Glutamatergic neuron (in vitro differentiated cells): ENCODE measurements around the gene CDT1. TPM values are rescaled to one million over a fixed set of nuclear protein-coding genes. Genes with fewer than 3 reads are reported as not detected.

ENCODE experiments used
- DNase-seq: peaks from one replicate; pipeline ENCODE4 v3.0.0; 2022
- H3K27ac Mint-ChIP-seq: one replicate; pipeline ENCODE4 v1.8.0; 2020; ENCODE audit warnings: mild to moderate bottlenecking, mixed read lengths, inconsistent platforms; ENCODE audit not compliant: unreplicated experiment
- H3K27me3 Mint-ChIP-seq: one replicate; pipeline ENCODE4 v1.8.0; 2020; ENCODE audit warnings: mild to moderate bottlenecking, moderate library complexity, mixed read lengths, inconsistent platforms; ENCODE audit not compliant: unreplicated experiment
- H3K36me3 Mint-ChIP-seq: one replicate; pipeline ENCODE4 v1.8.0; 2020; ENCODE audit warnings: mild to moderate bottlenecking, mixed read lengths, inconsistent platforms; ENCODE audit not compliant: unreplicated experiment
- H3K4me1 Mint-ChIP-seq: one replicate; pipeline ENCODE4 v1.8.0; 2020; ENCODE audit warnings: mild to moderate bottlenecking, low read depth, mixed read lengths, inconsistent platforms; ENCODE audit not compliant: unreplicated experiment
- H3K4me3 Mint-ChIP-seq: one replicate; pipeline ENCODE4 v1.8.0; 2020; ENCODE audit warnings: mild to moderate bottlenecking, mixed read lengths, inconsistent platforms; ENCODE audit not compliant: unreplicated experiment
- H3K9me3 Mint-ChIP-seq: one replicate; pipeline ENCODE4 v1.8.0; 2020; ENCODE audit warnings: mild to moderate bottlenecking, moderate library complexity, mixed read lengths, inconsistent platforms; ENCODE audit not compliant: unreplicated experiment
- total RNA-seq: library from RNA; stranded (reverse); fragmentation: NEBNext Ultra II Directional; extraction: Animal tissue kit (Norgen Biotek cat#: 25700); gene quantifications from one replicate; pipeline ENCODE4 v1.2.1, GENCODE V29; 2021; ENCODE audit not compliant: unreplicated experiment
- TF ChIP-seq, protein P1 (sequence below): fragments of 200-600 bp; sonication (generic); IDR thresholded peaks from one replicate; pipeline ENCODE4 v1.5.0; 2021; ENCODE audit not compliant: partially characterized antibody, unreplicated experiment

Gene CDT1
- total RNA-seq, 1 donor from 2014 or later = 5.6 TPM

DNA sequence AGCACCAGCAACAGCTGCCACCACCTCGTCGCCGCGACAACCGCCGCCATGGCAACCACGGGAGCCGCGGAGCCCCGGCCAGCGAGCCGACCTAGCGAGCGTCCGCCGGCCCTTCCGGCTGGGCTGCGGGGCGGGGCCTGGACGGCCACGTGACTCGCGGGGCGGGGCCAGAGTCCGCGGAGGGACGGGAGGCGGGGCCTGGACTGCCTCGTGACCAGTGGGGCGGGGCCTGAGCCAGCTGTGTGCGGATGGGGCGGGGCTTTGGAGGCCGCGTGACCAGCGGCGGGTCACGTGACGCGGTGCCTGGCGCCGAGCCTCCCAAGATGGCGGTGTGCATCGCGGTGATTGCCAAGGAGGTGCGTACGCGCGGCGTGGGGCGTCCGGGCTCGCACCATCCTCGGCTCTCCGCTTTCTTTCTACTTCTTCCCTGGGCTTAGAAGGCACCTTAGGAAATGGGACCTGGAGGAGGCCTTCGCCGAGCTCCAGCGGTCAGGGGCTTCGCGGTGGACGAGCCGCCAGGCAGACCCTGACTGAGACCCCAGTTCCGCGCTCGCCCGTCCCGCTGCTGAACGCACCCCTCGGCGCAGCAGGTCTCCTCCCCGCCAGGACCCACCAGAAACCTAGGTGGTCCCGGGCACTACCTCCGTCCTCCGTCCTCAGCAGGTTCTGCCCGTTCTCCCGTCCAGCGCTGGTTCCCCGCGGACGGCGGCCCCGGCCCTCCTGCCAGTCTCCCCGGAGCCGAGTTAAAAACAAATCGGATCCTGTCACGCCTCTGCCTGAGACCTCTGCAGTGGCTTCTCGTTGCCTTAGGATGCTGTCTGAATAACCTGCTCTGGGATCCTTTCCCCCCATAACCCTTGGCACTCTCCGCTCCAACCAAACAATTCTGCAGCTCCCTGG, 53.5 kb downstream of the CDT1 start, which contains the start of the genes GALNS and TRAPPC2L:
Gene GALNS (minus strand): TSS at position 120 of the 900 bp plus-strand sequence. CDS start 70 bp downstream, at position 50.
Gene TRAPPC2L (plus strand): TSS at position 300 of the 900 bp plus-strand sequence. CDS start 24 bp downstream, at position 324.
- peaks cover 6% of the 10 kb centered on the region for H3K27me3 Mint-ChIP-seq
- H3K27ac Mint-ChIP-seq = peak within 1 kb of the TSS; percentile 87
- TF ChIP-seq, protein P1, sequence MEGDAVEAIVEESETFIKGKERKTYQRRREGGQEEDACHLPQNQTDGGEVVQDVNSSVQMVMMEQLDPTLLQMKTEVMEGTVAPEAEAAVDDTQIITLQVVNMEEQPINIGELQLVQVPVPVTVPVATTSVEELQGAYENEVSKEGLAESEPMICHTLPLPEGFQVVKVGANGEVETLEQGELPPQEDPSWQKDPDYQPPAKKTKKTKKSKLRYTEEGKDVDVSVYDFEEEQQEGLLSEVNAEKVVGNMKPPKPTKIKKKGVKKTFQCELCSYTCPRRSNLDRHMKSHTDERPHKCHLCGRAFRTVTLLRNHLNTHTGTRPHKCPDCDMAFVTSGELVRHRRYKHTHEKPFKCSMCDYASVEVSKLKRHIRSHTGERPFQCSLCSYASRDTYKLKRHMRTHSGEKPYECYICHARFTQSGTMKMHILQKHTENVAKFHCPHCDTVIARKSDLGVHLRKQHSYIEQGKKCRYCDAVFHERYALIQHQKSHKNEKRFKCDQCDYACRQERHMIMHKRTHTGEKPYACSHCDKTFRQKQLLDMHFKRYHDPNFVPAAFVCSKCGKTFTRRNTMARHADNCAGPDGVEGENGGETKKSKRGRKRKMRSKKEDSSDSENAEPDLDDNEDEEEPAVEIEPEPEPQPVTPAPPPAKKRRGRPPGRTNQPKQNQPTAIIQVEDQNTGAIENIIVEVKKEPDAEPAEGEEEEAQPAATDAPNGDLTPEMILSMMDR = no peak
- peaks cover 6% of the 10 kb centered on the region for H3K36me3 Mint-ChIP-seq
- DNase-seq = peak; percentile 100
- H3K9me3 Mint-ChIP-seq = peaks cover 17% of the 10 kb centered on the region
- peaks cover 6% of the 10 kb centered on the region for H3K4me1 Mint-ChIP-seq
- peak within 1 kb of the TSS; percentile 96 for H3K4me3 Mint-ChIP-seq

DNA sequence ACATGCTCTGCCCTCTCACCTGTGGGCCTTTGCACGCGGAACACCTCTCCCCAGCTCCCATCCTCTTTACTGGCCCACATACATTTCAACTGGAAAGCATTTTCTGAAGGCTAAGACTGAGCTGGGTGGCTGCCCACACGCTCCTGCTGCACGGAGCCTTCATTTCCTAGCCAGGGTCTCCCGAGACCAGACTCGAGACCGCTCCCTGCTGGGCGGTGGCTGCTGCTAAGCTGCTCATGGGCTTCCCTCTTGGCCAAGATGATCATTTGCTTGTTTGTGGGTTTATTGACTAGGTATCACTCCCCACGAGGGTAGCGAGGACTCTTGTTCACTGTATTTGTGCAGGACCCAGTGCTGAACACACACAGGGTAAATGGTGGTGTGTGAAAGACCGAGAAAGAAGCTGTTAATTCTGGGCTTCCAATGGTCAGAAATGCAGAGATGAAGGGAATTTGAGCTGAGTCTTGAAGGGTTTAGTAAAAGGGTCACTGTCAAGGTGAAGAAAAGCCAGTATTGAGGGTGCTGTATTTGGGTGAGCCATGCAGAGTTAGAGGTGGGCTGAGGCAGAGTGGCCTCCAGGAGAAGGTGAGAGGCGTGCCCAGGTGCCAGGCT, 54.2 kb downstream of the CDT1 start:
- no peaks in the 10 kb centered on the region for H3K36me3 Mint-ChIP-seq
- peaks cover 6% of the 10 kb centered on the region for H3K4me1 Mint-ChIP-seq
- H3K27me3 Mint-ChIP-seq = peaks cover 4% of the 10 kb centered on the region
- peak; percentile 84 for DNase-seq
- TF ChIP-seq, protein P1 = peak; percentile 26
- H3K4me3 Mint-ChIP-seq = peak overlapping the region; percentile 96
- H3K27ac Mint-ChIP-seq = peak overlapping the region; percentile 87
- peaks cover 16% of the 10 kb centered on the region for H3K9me3 Mint-ChIP-seq

Other genes with a start within 250 kb of the CDT1 start
- 48.9 TPM for gene ZC3H18, start 233.4 kb upstream of the CDT1 start, total RNA-seq
- not detected for gene IL17C, start 165.2 kb upstream of the CDT1 start, total RNA-seq
- 28.7 TPM for gene CYBA, start 152.7 kb upstream of the CDT1 start, total RNA-seq
- 227 TPM for gene MVD, start 140.7 kb upstream of the CDT1 start, total RNA-seq
- gene SNAI3, start 117.3 kb upstream of the CDT1 start, total RNA-seq = not detected
- gene RNF166, start 97.4 kb upstream of the CDT1 start, total RNA-seq = 26.5 TPM
- 32.4 TPM for gene CTU2, start 97.3 kb upstream of the CDT1 start, total RNA-seq
- 12.3 TPM for gene PIEZO1, start 18.6 kb upstream of the CDT1 start, total RNA-seq
- gene APRT, start 8.1 kb downstream of the CDT1 start, total RNA-seq = 54.4 TPM
- gene GALNS, start 53.2 kb downstream of the CDT1 start, total RNA-seq = 31.7 TPM
- gene TRAPPC2L, start 53.3 kb downstream of the CDT1 start, total RNA-seq = 50.6 TPM
- 3.9 TPM for gene PABPN1L, start 62.9 kb downstream of the CDT1 start, total RNA-seq
- 126 TPM for gene CBFA2T3, start 173.4 kb downstream of the CDT1 start, total RNA-seq